H9 (cell line): ENCODE data around the gene SYNGR1. TPM values are rescaled to one million over a fixed set of nuclear protein-coding genes. Genes with fewer than 3 reads are reported as not detected.

Experiments
- DNase-seq: peaks from one replicate; pipeline ENCODE4 v3.0.0-alpha.2; 2017
- H2AFZ ChIP-seq: one replicate; pipeline ENCODE4 v1.6.1; 2013; ENCODE audit warnings: mild to moderate bottlenecking, low read length, control low read depth, moderate library complexity
- H2AK5ac ChIP-seq: 2 replicates; pipeline ENCODE4 v1.6.1; 2013; ENCODE audit warnings: low read length, control low read depth, mixed read lengths; ENCODE audit not compliant: insufficient read length
- H2BK120ac ChIP-seq: one replicate; pipeline ENCODE4 v1.6.1; 2013; ENCODE audit warnings: low read depth, mild to moderate bottlenecking, low read length, control low read depth, inconsistent platforms; ENCODE audit not compliant: poor library complexity, severe bottlenecking
- H2BK12ac ChIP-seq: 2 replicates; pipeline ENCODE4 v1.6.1; 2013; ENCODE audit warnings: low read length, control low read depth, mixed read lengths, low read depth; ENCODE audit not compliant: insufficient read length
- H2BK15ac ChIP-seq: 2 replicates; pipeline ENCODE4 v1.6.1; 2013; ENCODE audit warnings: low read depth, low read length, control low read depth
- H2BK20ac ChIP-seq: one replicate; pipeline ENCODE4 v1.6.1; 2013; ENCODE audit warnings: low read depth, mild to moderate bottlenecking, low read length, control low read depth, inconsistent platforms; ENCODE audit not compliant: poor library complexity, severe bottlenecking
- H2BK5ac ChIP-seq: 2 replicates; pipeline ENCODE4 v1.6.1; 2013; ENCODE audit warnings: low read length, control low read depth, mixed read lengths; ENCODE audit not compliant: insufficient read length
- H3K14ac ChIP-seq: 2 replicates; pipeline ENCODE4 v1.6.1; 2013; ENCODE audit warnings: low read length, control low read depth; ENCODE audit not compliant: insufficient read depth
- H3K18ac ChIP-seq: 2 replicates; pipeline ENCODE4 v1.6.1; 2013; ENCODE audit warnings: low read depth, mild to moderate bottlenecking, mixed read lengths, low read length, control low read depth; ENCODE audit not compliant: insufficient read length
- H3K23ac ChIP-seq: 2 replicates; pipeline ENCODE4 v1.6.1; 2013; ENCODE audit warnings: low read length, control low read depth, mixed read lengths, low read depth; ENCODE audit not compliant: insufficient read length
- H3K23me2 ChIP-seq: 2 replicates; pipeline ENCODE4 v1.6.1; 2013; ENCODE audit warnings: low read depth, mild to moderate bottlenecking, mixed read lengths, low read length, control low read depth; ENCODE audit not compliant: insufficient read length, poor library complexity, severe bottlenecking
- H3K27ac ChIP-seq: 2 replicates; pipeline ENCODE4 v1.5.1; 2013; ENCODE audit warnings: low read length, control low read depth, mixed read lengths, low read depth; ENCODE audit not compliant: insufficient read length
- H3K27me3 ChIP-seq: 2 replicates; pipeline ENCODE4 v1.6.1; 2013; ENCODE audit warnings: low read length, control low read depth, inconsistent platforms; ENCODE audit not compliant: insufficient read depth
- H3K4ac ChIP-seq: 2 replicates; pipeline ENCODE4 v1.6.1; 2013; ENCODE audit warnings: low read depth, mild to moderate bottlenecking, control low read depth, inconsistent platforms, low read length, moderate library complexity
- H3K4me1 ChIP-seq: 2 replicates; pipeline ENCODE4 v1.6.1; 2013; ENCODE audit warnings: low read length, control low read depth, inconsistent platforms; ENCODE audit not compliant: insufficient read depth
- H3K4me2 ChIP-seq: 2 replicates; pipeline ENCODE4 v1.6.1; 2013; ENCODE audit warnings: low read length, control low read depth, mixed read lengths; ENCODE audit not compliant: insufficient read length, insufficient read depth
- H3K56ac ChIP-seq: 2 replicates; pipeline ENCODE4 v1.6.1; 2013; ENCODE audit warnings: low read depth, mild to moderate bottlenecking, mixed read lengths, low read length, control low read depth; ENCODE audit not compliant: insufficient read length
- H3K79me1 ChIP-seq: 2 replicates; pipeline ENCODE4 v1.6.1; 2013; ENCODE audit warnings: low read depth, mild to moderate bottlenecking, moderate library complexity, low read length, control low read depth, inconsistent platforms; ENCODE audit not compliant: insufficient read depth, poor library complexity, severe bottlenecking
- H3K79me2 ChIP-seq: 2 replicates; pipeline ENCODE4 v1.6.1; 2013; ENCODE audit warnings: low read length, control low read depth, inconsistent platforms; ENCODE audit not compliant: insufficient read depth
- H3K9ac ChIP-seq: 2 replicates; pipeline ENCODE4 v1.6.1; 2013; ENCODE audit warnings: low read length, control low read depth, mixed read lengths; ENCODE audit not compliant: insufficient read length; ENCODE audit errors: extremely low read depth
- H3K9me3 ChIP-seq: one replicate; pipeline ENCODE4 v1.6.1; 2013; ENCODE audit warnings: low read depth, low read length, inconsistent platforms; ENCODE audit not compliant: control insufficient read depth
- H3T11ph ChIP-seq: one replicate; pipeline ENCODE4 v1.6.1; 2013; ENCODE audit warnings: mild to moderate bottlenecking, low read length, control low read depth, inconsistent platforms
- H4K20me1 ChIP-seq: one replicate; pipeline ENCODE4 v1.6.1; 2013; ENCODE audit not compliant: control insufficient read depth, insufficient read length, insufficient read depth
- H4K5ac ChIP-seq: 2 replicates; pipeline ENCODE4 v1.6.1; 2013; ENCODE audit warnings: low read depth, mild to moderate bottlenecking, mixed read lengths, low read length, control low read depth; ENCODE audit not compliant: insufficient read length
- H4K8ac ChIP-seq: replicated peaks from 2 replicates; pipeline ENCODE4 v1.6.1; 2013; ENCODE audit warnings: low read length, control low read depth, mixed read lengths, low read depth; ENCODE audit not compliant: insufficient read length
- H4K91ac ChIP-seq: 2 replicates; pipeline ENCODE4 v1.6.1; 2013; ENCODE audit warnings: low read depth, mild to moderate bottlenecking, moderate library complexity, mixed read lengths, low read length, control low read depth; ENCODE audit not compliant: insufficient read length
- H3K27ac Mint-ChIP-seq, 3 experiments: 2 replicates in 2 of 3; 3 replicates in 1 of 3; pipeline ENCODE4 v1.8.0; 2020 to 2021; ENCODE audit warnings: mixed read lengths in 3 of 3, mild to moderate bottlenecking in 1 of 3, moderate library complexity in 1 of 3
- H3K27me3 Mint-ChIP-seq: 2 replicates; pipeline ENCODE4 v1.8.0; 2021; ENCODE audit warnings: low read depth, mild to moderate bottlenecking, moderate library complexity, mixed read lengths
- H3K36me3 Mint-ChIP-seq, 3 experiments: 2 replicates in 2 of 3; 3 replicates in 1 of 3; pipeline ENCODE4 v1.8.0; 2020 to 2021; ENCODE audit warnings: low read depth in 3 of 3, mixed read lengths in 3 of 3; ENCODE audit not compliant: insufficient read depth in 1 of 3
- H3K4me1 Mint-ChIP-seq, 2 experiments: 2 replicates each; pipeline ENCODE4 v1.8.0; 2020; ENCODE audit warnings: mixed read lengths in 2 of 2
- H3K4me3 Mint-ChIP-seq, 2 experiments: 2 replicates in 1 of 2; 3 replicates in 1 of 2; pipeline ENCODE4 v1.8.0; 2020 to 2021; ENCODE audit warnings: mild to moderate bottlenecking in 2 of 2, mixed read lengths in 2 of 2, moderate library complexity in 1 of 2
- H3K9me3 Mint-ChIP-seq, 2 experiments: 2 replicates in 1 of 2; 3 replicates in 1 of 2; pipeline ENCODE4 v1.8.0; 2020; ENCODE audit warnings: mild to moderate bottlenecking in 2 of 2, mixed read lengths in 2 of 2, moderate library complexity in 1 of 2
- CTCF ChIP-seq: fragments of 200-600 bp; sonication (generic); conservative IDR thresholded peaks from 3 replicates; pipeline ENCODE4 v1.8.0; 2021; ENCODE audit warnings: antibody characterized with exemption, mild to moderate bottlenecking
- WGBS: extraction: QIAGEN DNeasy Blood & Tissue Kit; methylation state at CpG from one replicate; pipeline ENCODE4 v1.1.7; 2013; ENCODE audit warnings: missing lambda C conversion rate, low lambda C conversion rate, mixed read lengths; ENCODE audit not compliant: insufficient read length; ENCODE audit errors: extremely low coverage; 5-methylcytosine and 5-hydroxymethylcytosine counted together
- total RNA-seq: library from RNA; stranded (reverse); gene quantifications from 2 replicates; pipeline ENCODE4 v1.2.1, GENCODE V29; 2021

Gene SYNGR1
- total RNA-seq, 1 experiment from 2014 or later = 13.2 TPM

- Histone ChIP-seq H3K9ac (no peak overlapping the region), H3K4ac (no peak overlapping the region), H2BK15ac (no peak overlapping the region), H3K79me1 (no peaks in the 10 kb centered on the region), H3K27ac (no peak overlapping the region), H4K8ac (no peak overlapping the region), H3K79me2 (no peaks in the 10 kb centered on the region), H3T11ph (no peak overlapping the region), H4K5ac (no peak overlapping the region), H3K4me1 (no peaks in the 10 kb centered on the region), H2AFZ (no peak overlapping the region), H3K23me2 (no peaks in the 10 kb centered on the region), H3K4me2 (no peak overlapping the region), H2BK20ac (no peak overlapping the region), H2BK12ac (no peak overlapping the region), H3K27me3 (no peaks in the 10 kb centered on the region), H2AK5ac (no peak overlapping the region), H2BK5ac (no peak overlapping the region), H4K20me1 (peaks cover 2% of the 10 kb centered on the region), H2BK120ac (no peak overlapping the region), H3K23ac (no peak overlapping the region), H3K18ac (no peak overlapping the region), H3K9me3 (no peaks in the 10 kb centered on the region), H3K56ac (no peak overlapping the region), H4K91ac (no peak overlapping the region), H3K14ac (no peak overlapping the region)
- Mint-ChIP-seq H3K4me3 (no peak overlapping the region), H3K4me1 (peaks cover 0 to 3% of the 10 kb centered on the region in 2 experiments; a peak in 1 of 4 replicates), H3K9me3 (no peaks in the 10 kb centered on the region), H3K36me3 (peaks cover 15 to 62% (median 43%) of the 10 kb centered on the region in 3 experiments), H3K27me3 (no peaks in the 10 kb centered on the region; the same call in 1 of the 2 replicates), H3K27ac (no peak overlapping the region)
- no peak for TF ChIP-seq CTCF
- no peak for DNase-seq
- no CpG with 5 or more reads among the region's 12 CpGs for WGBS
Observed at GRCh38 chr22:39417641-39418040, 67.8 kb downstream of the SYNGR1 start.
